SU-DHL-6 (cell line): ENCODE data around the gene PHF20.

Experiments
- CTCF ChIP-seq: fragments of 200-600 bp; sonication (generic); IDR thresholded peaks from one replicate; pipeline ENCODE4 v1.5.1; 2017; ENCODE audit warnings: antibody characterized with exemption, mild to moderate bottlenecking, low read length, moderate library complexity; ENCODE audit not compliant: insufficient read depth, poor library complexity, severe bottlenecking
- EZH2phosphoT487 ChIP-seq: fragments of 200-600 bp; sonication (generic), shearing (Covaris generic); conservative IDR thresholded peaks from 2 replicates; pipeline ENCODE4 v1.6.1; 2018; ENCODE audit warnings: mild to moderate bottlenecking, antibody characterized with exemption, low read length, moderate library complexity, mixed read lengths

- TF ChIP-seq CTCF (no peak), EZH2phosphoT487 (no peak)
Measured at GRCh38 chr20:35726842-35727711, 44.7 kb upstream of the PHF20 start.
